IPS-18c (cell line): ENCODE measurements around the gene SH2D3C.

Source experiments
- H3K4me3 ChIP-seq: 2 replicates; pipeline ENCODE4 v1.7.0; 2013; ENCODE audit warnings: low read depth, mild to moderate bottlenecking, low read length, moderate library complexity; ENCODE audit not compliant: insufficient read depth
- H3K9me3 ChIP-seq: one replicate; pipeline ENCODE4 v1.6.1; 2013; ENCODE audit warnings: mild to moderate bottlenecking, low read length, moderate library complexity; ENCODE audit not compliant: control insufficient read depth, insufficient read depth

The SH2D3C gene

DNA sequence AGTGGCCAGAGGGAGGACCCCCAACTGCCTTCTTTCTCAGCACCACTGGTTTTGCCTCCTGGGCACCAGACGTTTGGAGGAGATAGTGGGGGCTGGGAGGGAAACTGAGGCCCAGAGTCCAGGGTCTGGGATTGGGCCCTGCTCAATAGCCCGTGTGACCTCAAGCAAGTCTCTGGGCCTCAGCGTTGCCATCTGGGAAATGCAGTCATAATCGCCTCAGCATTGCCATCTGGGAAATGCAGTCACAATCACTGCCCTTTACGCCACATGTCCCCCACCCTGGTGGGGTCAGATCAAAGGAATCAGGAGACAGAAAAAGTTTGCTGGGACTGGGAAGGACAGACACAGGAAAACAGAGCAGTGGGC lies 1.6 kb downstream of the SH2D3C start:
- Histone ChIP-seq H3K9me3 (peaks cover 2% of the 10 kb centered on the region), H3K4me3 (no peak overlapping the region)

DNA sequence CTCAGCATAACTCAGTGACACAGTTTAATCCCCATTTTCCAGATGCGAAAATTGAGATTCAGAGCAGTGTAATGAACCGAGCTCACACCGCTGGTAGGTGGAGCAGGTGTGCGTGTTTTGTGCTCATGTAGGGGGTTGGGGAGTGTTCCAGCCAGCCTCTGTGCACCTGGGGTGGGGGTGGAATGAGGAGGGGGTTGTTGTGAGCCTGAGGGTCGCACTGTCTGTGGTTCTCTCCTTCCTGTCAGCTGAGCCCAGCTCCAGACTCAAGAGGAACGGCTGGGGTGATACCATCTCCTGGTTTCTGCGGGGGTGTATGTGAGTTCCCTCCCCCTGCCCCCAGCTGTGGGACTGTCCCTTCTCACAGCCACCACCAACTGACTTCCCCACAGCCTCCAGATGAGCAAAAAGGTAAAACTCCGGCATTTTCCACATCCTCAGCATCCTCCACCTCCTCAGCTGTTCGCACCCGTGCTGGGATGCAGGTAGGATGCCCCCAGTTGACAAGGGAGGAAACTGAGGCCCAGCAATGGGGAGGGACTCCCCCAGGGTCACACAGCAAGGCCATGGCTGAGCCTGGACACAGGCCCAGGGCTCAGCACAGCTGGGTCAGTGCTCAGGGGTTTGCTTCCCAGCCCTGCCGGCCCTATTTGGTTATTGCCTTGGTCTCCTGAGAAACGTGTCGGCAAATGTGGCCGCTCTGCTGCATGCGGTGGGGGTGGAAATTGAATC lies 2.1 kb downstream of the SH2D3C start:
- Histone ChIP-seq H3K4me3 (no peak overlapping the region), H3K9me3 (peaks cover 2% of the 10 kb centered on the region)

DNA sequence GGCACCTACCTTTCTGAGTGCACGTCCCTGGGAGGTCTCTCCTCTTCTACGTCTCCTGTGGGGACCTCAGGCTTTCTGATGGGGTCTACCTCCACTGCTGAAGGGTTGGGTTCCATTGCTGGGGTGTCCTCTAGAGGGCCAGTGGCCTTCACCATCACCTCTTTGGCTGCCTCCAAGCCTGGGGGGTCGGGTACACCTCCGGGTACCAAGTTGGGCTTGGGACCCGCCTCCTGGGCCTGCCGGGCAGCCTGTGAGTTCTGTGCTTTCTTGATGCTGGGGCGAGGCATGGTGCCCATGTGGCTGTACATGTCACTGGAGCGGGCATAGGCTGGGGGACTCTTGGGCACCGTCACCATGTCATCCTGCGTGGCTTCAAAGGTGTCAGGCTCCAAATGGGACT lies 4.5 kb downstream of the SH2D3C start:
- peaks cover 2% of the 10 kb centered on the region for H3K9me3 ChIP-seq

DNA sequence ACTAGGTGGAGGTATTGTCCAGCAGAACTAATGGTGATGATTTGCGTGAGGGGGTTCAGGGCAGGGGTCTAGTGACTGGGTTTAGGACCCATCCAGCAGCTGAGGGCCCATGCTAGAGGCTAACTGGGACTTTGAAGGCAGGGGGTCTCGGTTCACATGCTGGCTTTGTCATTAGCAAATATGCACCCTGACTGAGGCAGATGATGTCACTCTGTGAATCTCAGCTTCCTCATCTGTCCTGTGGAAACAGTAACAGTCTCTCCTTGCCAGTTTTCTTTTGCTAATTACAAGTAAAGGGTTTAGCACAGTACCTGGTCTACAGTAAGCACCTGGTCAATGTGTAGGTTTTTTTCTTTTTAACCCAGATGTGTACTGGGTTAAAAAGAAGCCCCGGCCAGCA lies 5.2 kb downstream of the SH2D3C start:
- peaks cover 2% of the 10 kb centered on the region for H3K9me3 ChIP-seq
- H3K4me3 ChIP-seq = no peak overlapping the region

More for the DNA sequence above, 4.5 kb downstream of the SH2D3C start:
- H3K4me3 ChIP-seq = no peak overlapping the region

DNA sequence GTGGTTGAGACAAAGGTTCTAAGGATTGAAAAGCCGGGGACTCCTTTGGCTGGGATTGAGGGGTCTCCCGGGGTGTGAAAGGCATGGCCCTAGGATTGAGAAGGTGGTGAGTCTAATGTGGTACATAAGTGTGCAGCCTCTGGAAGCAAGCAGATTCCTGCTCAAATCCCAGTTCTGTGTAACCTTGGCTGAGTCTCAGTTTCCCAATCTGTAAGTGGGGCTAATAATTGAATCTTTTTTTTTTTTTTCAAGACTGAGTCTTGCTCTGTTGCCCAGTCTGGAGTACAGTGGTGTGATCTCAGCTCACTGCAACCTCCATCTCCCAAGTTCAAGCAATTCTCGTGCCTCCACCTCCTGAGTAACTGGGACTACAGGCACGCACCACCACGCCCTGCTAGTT lies 5.9 kb downstream of the SH2D3C start:
- Histone ChIP-seq H3K4me3 (no peak overlapping the region), H3K9me3 (peaks cover 2% of the 10 kb centered on the region)

DNA sequence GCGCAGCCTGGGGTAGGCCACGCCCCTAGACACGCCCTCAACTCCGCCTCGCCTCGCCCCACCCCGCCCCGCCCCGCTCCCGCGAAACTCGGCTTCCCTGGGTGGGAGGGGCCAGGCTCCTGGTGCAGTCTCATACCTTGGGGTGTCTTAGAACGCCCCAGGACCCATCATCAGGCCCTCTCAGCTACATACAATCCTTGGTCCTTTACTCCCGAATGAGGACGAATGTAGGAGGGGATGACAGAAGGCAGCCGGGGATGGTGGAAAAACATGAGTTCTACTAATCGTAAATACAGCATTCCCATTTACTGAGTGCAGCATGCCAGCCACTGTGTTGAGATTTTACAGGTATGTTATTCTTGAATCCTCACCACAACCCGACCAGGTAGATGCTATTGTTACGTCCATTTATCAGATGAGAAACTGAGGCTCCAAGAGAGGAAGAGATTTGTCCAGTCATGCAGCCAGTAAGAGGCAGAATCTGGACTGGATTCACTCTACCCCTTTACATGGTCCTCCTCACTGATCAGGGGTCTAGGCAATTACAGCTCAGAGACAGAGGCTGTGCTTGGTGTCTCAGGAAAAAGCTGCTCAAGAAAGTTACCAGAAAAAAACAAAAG lies 6.8 kb downstream of the SH2D3C start:
- H3K9me3 ChIP-seq = peaks cover 2% of the 10 kb centered on the region

DNA sequence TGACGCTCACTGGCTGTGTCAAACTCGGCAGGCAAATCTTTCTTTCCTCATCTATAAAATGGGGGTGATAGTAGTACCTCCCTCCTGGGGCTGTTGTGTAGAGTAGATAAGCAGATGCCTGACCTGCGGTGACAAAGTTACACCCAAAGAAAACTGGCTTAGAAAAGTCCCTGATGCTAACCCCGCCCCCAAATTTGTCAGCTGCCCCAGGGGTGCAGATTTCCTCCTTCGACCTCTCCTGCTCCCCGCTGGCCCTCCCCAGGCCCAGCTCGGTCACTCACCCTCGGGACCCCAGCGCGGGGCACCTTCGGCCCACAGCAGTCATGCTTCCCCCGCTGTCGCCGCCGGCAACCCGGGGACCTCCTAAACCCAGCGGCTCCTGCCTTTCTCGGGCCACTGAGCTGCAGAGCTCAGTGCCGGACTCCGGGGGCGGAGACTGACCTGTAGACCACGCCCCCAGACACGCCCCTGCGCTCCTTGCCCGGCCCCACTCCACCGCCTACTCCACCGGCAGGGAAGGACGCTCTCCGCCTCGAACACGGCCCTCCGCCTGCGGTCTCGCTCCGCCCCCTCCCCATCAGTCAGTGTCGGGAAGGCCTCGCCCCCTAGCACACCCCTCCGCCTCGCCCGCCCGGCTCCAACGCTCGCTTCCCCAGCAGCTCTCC lies 7.4 kb downstream of the SH2D3C start:
- Histone ChIP-seq H3K9me3 (peaks cover 2% of the 10 kb centered on the region), H3K4me3 (peak overlapping the region; percentile 75)

More for the DNA sequence above, 6.8 kb downstream of the SH2D3C start:
- peak overlapping the region; percentile 5; the same call in 1 of the 2 replicates for H3K4me3 ChIP-seq

DNA sequence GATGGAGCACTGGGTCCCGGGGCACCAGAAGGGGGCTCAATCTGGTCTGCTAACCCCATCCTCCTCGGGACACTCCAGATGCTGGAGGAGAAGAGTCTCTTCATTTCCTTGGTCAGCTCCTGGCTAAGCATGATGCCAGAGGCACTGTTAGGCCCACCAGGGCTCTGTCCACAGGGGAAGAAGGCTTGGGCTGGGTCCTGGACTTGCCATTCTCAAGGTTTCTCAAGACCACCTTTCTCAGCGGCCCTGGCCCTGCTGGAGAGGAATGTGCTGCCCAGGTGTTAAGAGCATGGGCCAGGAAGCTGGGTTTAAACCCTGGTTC lies 7.9 kb downstream of the SH2D3C start:
- peak overlapping the region; percentile 75; the same call in 1 of the 2 replicates for H3K4me3 ChIP-seq
- H3K9me3 ChIP-seq = peaks cover 2% of the 10 kb centered on the region

DNA sequence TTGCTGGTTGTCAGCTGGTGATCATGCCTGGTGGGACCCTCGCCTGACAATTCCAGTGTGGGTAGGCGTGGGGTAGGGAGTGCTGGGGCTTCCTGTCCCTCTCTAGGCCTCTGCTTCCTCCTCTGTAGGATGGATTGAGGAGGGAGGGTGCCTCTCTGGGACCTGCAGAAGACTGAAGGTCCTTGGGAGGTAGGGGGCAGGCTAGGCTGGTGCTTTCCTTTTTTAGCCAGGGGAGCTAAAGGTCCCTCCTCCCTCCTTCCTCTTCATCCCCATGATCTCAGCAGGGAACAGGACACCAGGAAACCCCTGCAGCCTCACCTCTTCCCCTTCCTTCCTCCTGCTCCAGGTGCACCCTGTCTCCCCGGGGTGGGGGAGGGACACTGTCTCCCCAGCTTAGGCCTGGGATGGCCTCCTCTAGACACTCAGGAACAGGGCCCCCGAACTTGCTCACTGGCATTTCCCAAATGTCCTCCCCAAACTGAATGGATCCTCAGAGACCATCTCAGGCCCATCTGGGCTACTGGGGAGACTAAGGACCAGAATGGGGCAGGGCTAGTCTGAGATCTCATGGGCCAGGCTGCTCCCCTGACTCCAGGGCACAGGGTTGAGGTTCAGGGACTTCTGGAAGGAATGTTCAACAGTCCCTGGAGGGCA lies 8.4 kb downstream of the SH2D3C start:
- peak overlapping the region; percentile 28 for H3K4me3 ChIP-seq
- H3K9me3 ChIP-seq = peaks cover 2% of the 10 kb centered on the region

DNA sequence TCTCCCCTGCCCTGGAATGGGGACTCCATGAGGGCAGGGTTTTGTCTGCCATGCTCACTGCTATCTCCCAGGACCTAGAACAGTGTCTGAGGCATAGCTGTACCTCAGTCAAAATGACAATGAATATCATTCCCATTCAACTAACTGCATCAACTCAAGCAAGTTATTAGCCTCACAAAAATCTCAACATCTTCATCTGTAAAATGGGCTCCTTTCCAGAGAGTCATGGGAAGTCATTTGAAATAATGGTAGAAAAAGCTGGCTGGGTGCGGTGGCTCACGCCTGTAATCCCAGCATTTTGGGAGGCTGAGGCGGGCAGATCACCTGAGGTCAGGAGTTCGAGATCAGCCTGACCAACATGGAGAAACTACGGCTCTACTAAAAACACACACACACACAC lies 9.4 kb downstream of the SH2D3C start:
- H3K9me3 ChIP-seq = peaks cover 2% of the 10 kb centered on the region
- H3K4me3 ChIP-seq = no peak overlapping the region

DNA sequence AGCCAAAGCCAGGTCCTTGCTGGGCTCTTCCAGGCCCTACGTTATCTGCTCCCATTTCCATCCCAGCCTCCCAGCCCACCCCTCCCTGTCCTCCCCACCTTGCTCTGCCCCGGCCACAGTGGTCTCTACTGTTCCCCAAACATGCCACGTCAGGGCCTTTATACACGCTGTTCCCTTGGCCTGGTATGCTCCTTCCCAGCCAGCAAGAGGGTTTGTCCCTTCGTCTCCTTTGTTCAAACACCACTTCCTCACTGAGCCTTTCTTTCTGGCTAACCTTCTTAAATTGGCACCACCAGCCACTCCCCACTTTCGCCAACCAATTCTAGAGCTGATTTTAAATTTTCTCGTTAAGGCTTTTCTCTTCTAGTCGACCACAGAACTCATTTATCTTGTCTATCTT lies 9.8 kb downstream of the SH2D3C start:
- Histone ChIP-seq H3K4me3 (no peak overlapping the region), H3K9me3 (peaks cover 2% of the 10 kb centered on the region)

DNA sequence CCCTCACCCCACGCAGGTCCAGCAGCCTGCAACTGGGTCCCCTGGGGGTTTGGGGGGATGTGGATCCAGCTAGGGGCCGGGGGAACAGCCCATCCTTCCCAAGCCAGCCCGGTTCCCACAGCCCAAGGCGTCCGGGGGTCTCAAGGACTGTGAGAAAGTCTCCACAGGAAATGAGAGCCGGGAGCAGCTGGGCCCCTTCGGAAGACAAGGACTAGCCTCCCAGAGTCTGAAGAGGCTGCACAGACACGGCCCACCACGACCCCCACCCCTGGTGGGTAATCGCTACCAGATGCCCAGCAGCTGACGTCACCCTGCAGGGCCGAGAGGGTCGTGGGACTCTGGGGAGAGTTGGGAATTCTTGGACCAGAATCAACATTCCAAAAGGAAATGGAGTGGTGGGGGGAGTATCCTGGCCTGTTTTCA lies 10.5 kb downstream of the SH2D3C start:
- Histone ChIP-seq H3K9me3 (no peaks in the 10 kb centered on the region), H3K4me3 (no peak overlapping the region)

DNA sequence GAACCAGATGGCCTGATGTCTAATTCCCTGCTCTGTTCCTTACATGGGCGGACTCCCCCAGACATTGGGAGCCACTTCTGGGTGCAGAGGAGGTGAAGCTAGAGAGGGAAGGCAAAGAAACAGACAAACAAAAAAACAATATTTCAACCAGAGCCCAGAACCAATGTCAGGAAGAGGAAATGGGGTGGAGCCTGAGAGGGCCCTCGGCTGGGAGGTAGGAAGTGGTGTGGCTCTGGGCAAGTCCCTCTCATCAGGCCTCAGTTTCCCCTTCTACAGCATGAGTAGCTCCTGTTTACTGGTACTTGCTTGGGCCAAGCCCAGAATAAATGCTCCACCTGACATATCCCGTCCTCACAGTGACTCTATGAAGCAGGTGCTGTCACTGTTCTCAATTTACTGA lies 11.1 kb downstream of the SH2D3C start:
- no peaks in the 10 kb centered on the region for H3K9me3 ChIP-seq
- H3K4me3 ChIP-seq = no peak overlapping the region

DNA sequence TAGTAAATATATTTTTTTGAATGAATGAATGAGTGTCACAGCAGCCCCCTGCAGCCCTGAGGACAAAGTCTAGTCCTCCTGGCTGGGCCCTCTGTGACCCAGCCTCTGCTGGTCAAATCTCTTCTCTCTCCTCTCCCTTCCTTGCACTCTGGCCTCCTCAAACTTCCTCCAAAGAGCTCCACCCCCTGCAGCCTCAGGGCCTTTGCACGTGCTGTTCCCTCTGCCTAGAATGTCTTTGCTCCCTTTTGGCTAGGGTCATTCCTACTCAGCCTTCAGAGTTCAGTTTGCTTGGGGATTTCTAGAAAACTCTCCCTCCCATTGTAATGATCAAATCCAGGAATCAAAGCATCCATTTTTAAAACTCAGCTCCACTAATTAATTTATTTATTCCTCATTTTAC lies 13.0 kb downstream of the SH2D3C start:
- Histone ChIP-seq H3K4me3 (no peak overlapping the region), H3K9me3 (no peaks in the 10 kb centered on the region)

DNA sequence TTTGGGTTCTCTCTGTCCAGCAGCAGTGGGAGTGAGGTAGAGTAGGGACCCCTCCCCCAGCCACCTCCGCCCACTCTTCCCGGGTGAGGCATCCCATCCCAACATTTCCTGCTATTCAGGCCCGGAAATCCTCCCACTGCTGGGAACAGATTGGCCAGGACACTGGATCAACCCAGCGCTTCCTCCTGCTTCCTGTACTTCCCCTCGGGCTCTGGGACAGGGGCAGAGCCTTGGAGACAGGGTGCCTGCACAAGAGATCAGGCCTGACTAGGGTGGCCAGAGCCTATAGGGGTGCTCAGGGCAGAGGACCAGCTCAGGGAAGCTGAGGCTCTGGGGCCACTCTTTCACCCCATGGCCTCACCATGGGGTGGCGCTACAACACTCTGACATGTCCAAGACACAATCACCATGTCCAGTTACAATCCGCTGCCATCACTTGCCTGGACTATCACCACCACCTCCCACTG lies 14.5 kb downstream of the SH2D3C start:
- Histone ChIP-seq H3K9me3 (no peaks in the 10 kb centered on the region), H3K4me3 (no peak overlapping the region)

DNA sequence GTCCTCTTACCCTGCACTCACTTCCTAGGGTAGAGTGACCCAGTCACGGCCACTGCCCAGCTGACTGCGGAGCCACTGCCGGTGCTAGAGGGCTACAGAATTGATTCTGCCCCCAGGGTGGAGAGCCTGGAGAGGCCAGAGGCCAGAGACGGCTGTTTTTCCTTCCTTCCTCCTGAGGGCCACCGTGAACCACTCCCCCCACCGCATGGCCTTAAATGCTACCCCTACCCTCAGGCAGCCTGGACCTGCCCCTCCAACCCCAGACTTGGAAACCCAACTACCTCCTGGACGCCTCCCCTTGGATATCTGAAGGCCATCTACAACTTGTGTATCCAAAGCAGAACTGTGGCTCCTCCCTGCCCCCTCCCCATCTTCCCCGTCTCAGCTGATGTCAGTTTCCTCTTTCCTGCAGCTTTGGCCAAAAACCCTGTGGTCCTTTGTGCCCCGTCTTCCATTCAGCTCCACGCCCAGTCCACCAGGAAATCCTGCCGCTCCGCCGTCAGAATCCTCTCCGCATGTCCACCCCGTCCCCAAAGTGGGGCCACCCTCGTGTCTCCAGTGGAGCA lies 16.3 kb downstream of the SH2D3C start:
- no peak overlapping the region for H3K4me3 ChIP-seq
- no peaks in the 10 kb centered on the region for H3K9me3 ChIP-seq

DNA sequence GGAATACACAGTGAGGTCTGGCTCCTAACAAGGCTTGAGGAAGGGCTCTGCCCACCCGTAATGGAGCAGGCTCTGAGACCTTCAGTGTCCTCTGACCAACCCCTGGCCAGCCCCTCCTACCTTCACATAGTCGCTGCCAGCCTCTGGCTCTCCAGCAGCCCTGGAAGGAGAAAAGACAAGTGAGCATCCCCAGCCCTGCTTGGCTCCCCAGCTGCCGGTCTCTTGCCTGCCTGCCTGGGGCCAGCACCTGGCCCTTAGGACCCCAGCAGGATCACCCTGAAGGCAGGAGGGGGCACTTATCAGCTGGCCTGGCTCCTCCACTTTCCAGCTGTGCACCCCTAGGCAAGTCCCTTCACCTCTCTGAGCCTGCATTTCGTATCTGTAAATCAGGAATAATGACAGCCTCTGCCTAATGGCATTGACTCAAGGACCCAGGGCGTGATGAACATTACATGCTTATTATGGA lies 16.9 kb downstream of the SH2D3C start:
- no peak overlapping the region for H3K4me3 ChIP-seq
- H3K9me3 ChIP-seq = no peaks in the 10 kb centered on the region
